WERI-Rb-1 (cell line): ENCODE data around the gene POLDIP2.

Source experiments
- DNase-seq: peaks from one replicate; pipeline ENCODE4 v3.0.0-alpha.2; 2020
- H3K27ac ChIP-seq: fragments of 250-450 bp; sonication (Bioruptor Pico); 2 replicates; pipeline ENCODE4 v1.5.1; 2020; ENCODE audit warnings: mild to moderate bottlenecking, moderate library complexity
- H3K27me3 ChIP-seq: fragments of 250-450 bp; sonication (Bioruptor Pico); 2 replicates; pipeline ENCODE4 v1.5.1; 2021; ENCODE audit warnings: mild to moderate bottlenecking, low read depth, moderate library complexity; ENCODE audit not compliant: insufficient read depth, severe bottlenecking
- H3K36me3 ChIP-seq: fragments of 250-450 bp; sonication (Bioruptor Pico); 2 replicates; pipeline ENCODE4 v1.5.1; 2020; ENCODE audit warnings: mild to moderate bottlenecking, moderate library complexity
- H3K4me3 ChIP-seq: 2 replicates; pipeline ENCODE4 v1.5.1; 2011; ENCODE audit warnings: low read depth, mild to moderate bottlenecking, control low read depth, low read length
- H3K9me3 ChIP-seq: fragments of 250-450 bp; sonication (Bioruptor Pico); 2 replicates; pipeline ENCODE4 v1.5.1; 2021; ENCODE audit warnings: mild to moderate bottlenecking, moderate library complexity; ENCODE audit not compliant: severe bottlenecking
- TF ChIP-seq, protein P1 (sequence below): IDR thresholded peaks from 2 replicates; pipeline ENCODE4 v1.5.1; 2011; ENCODE audit warnings: low read depth, mild to moderate bottlenecking, control low read depth, inconsistent platforms, low read length

The POLDIP2 gene

DNA sequence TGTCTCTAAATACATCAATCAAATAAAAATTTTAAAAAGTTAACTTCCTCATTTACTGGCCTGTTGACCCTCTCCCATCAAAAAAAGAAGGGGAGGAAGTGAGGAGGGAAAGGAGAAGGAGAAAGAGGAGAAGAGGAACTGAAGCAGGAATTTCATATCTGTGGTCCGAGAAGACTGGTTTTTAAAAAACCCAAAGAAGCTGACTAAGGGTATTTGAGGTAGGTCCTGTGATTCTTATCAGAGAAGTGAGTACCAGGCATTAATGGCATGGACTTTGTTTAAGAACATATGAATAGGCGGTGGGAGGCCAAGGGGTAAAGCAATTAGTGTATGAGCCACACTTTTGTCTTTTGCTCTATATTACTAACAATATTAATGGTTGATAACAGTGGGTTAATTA lies 46.7 kb upstream of the POLDIP2 start:
- TF ChIP-seq, protein P1, sequence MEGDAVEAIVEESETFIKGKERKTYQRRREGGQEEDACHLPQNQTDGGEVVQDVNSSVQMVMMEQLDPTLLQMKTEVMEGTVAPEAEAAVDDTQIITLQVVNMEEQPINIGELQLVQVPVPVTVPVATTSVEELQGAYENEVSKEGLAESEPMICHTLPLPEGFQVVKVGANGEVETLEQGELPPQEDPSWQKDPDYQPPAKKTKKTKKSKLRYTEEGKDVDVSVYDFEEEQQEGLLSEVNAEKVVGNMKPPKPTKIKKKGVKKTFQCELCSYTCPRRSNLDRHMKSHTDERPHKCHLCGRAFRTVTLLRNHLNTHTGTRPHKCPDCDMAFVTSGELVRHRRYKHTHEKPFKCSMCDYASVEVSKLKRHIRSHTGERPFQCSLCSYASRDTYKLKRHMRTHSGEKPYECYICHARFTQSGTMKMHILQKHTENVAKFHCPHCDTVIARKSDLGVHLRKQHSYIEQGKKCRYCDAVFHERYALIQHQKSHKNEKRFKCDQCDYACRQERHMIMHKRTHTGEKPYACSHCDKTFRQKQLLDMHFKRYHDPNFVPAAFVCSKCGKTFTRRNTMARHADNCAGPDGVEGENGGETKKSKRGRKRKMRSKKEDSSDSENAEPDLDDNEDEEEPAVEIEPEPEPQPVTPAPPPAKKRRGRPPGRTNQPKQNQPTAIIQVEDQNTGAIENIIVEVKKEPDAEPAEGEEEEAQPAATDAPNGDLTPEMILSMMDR = no peak
- Histone ChIP-seq H3K4me3 (no peak overlapping the region), H3K27ac (no peak overlapping the region), H3K36me3 (peaks cover 61% of the 10 kb centered on the region), H3K27me3 (no peaks in the 10 kb centered on the region), H3K9me3 (no peaks in the 10 kb centered on the region)
- DNase-seq = no peak

DNA sequence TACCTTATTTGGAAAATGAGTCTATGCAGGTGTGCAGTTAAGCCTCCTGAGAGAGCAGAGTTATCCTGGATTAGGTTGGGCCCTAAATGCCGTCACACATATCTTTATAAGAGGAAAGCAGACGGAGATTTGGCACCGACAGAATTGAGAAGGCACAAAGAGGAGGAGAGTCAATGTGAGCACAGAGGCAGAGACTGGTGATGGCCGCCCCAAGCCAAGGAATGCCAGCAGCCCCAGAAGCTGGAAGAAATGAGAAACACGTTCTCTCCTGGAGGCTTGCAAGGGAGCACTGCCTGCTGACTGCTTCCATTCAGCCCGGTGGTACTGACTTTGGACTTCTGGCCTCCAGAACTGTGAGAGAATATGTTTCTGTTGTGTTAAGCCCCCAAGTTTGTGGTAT lies 45.5 kb upstream of the POLDIP2 start:
- Histone ChIP-seq H3K27me3 (no peaks in the 10 kb centered on the region), H3K4me3 (no peak overlapping the region), H3K36me3 (peaks cover 71% of the 10 kb centered on the region), H3K9me3 (no peaks in the 10 kb centered on the region), H3K27ac (no peak overlapping the region; the same call in 1 of the 2 replicates)
- DNase-seq = no peak
- TF ChIP-seq, protein P1 = no peak

DNA sequence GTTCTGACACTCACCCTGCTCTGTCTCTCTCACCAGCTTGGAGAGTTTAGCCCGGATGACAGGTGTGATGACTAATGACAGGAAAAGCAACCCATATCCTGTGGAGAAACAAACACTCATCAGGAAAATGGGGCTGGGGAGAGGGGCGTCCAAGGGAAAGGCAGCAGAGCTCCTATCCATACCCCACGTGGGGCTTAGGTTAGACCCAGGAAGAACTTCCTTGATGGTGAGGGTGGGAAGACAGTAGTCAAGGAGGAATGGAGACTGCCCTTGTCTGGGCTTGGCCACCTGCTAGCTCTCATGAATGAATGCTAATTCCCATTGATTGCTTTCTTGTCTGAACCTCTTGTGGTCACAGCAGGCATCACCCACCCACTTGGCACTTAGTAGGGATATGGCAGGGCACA lies 44.9 kb upstream of the POLDIP2 start:
- H3K36me3 ChIP-seq = peaks cover 76% of the 10 kb centered on the region
- TF ChIP-seq, protein P1 = no peak
- no peak for DNase-seq
- H3K27me3 ChIP-seq = no peaks in the 10 kb centered on the region
- no peaks in the 10 kb centered on the region for H3K9me3 ChIP-seq
- H3K27ac ChIP-seq = no peak overlapping the region
- no peak overlapping the region for H3K4me3 ChIP-seq

DNA sequence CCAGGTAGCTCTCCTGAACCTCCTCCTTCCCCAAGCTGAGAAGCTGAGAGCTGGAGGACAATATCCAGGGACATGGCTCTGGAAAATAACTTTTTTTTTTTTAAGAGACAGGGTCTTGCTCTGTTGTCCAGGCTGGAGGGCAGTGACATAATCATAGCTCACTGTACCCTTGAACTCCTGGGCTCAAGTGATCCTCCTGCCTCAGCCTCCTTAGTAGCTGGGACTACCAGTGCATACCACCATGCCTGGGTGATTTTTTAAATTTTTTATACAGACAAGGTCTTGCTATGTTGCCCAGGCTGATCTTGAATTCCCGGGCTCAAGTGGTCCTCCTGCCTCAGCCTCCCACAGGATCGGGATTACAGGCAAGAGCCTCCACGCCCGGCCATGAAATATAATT lies 42.5 kb upstream of the POLDIP2 start:
- TF ChIP-seq, protein P1 = no peak

DNA sequence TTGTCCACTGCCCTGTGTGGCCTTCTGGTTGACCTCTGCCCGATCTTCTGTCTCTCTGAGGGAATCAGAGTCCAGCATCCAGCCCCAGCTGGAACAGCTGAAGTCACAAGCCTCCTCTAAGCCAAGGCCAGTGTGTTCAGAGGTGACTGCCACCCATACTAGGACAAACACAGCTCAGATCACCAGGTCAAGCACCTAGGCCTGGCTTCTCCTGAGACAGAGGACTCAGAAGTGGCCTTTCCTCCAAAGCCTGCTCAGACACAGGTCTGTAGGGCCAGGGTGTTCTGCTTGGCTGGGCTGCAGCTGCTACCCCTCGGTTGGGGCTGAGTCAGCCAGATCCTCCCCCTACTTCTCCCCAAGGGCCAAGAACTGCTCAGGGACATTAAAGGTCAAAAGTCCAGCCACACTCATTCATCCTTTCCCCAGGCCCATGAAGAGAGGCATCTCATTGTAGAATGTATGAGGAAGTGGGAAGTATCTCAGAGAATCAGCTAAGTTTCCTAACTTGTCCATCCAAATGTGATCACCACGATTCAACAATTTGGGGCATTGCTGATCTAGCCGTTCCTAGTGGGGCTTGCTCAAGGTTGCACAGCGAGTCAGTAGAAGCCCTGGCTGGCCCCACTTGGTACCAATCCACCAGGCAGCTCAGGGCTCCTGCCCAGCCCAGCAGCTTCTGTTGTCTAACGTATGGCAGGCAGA lies 41.1 kb upstream of the POLDIP2 start:
- Histone ChIP-seq H3K9me3 (no peaks in the 10 kb centered on the region), H3K27ac (peak overlapping the region; percentile 54), H3K4me3 (no peak overlapping the region), H3K27me3 (no peaks in the 10 kb centered on the region), H3K36me3 (peaks cover 89% of the 10 kb centered on the region)
- no peak for DNase-seq
- TF ChIP-seq, protein P1 = no peak

More for the DNA sequence above, 42.5 kb upstream of the POLDIP2 start:
- peak overlapping the region; percentile 59 for H3K27ac ChIP-seq
- H3K36me3 ChIP-seq = peaks cover 95% of the 10 kb centered on the region
- no peaks in the 10 kb centered on the region for H3K9me3 ChIP-seq
- DNase-seq = no peak
- H3K4me3 ChIP-seq = no peak overlapping the region
- H3K27me3 ChIP-seq = no peaks in the 10 kb centered on the region

DNA sequence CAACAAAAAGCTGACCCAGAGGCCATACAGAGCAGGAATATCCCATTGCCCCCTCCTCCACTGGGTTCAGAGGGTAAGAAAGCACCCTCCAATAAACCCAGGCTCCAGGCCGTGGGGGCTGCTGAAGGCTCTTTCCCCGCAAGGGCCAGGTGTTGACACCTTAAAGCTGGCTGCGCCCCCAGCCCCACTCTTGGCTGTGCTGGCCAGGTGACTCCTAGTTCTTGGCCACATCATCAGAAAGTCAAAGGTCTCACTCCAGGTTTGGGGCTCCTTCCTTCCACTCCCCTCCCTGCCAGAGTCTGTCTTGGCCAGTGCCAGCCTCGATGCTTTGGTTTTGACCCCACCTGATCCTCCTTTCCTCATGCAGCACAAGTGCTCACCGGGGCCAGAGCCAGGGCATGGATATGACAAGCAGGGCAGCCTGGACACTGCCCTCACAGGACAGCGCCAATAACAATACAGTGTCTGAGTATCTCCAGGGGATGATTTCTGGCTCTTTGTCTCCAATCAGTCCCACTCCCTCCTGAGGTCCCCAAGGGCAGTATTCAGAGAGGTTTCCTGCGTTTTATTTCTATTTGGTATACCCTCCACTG lies 40.5 kb upstream of the POLDIP2 start:
- peaks cover 87% of the 10 kb centered on the region for H3K36me3 ChIP-seq
- no peak for DNase-seq
- no peak overlapping the region for H3K4me3 ChIP-seq
- no peaks in the 10 kb centered on the region for H3K9me3 ChIP-seq
- TF ChIP-seq, protein P1 = no peak
- no peaks in the 10 kb centered on the region for H3K27me3 ChIP-seq
- peak overlapping the region; percentile 54 for H3K27ac ChIP-seq
